Measurements from ENCODE around the gene CD52.

CD52 gene

GRCh38 chr1:26338670-26339069, 20.9 kb downstream of the CD52 start:
- H3K27ac ChIP-seq, result no peak overlapping the region
- no peak overlapping the region for H3K9ac ChIP-seq
- H3K4me2 ChIP-seq, result no peak overlapping the region
- TF ChIP-seq CTCF (conservative IDR thresholded peaks at IDR 0.05; ENCODE audit: low read depth, low read length), result no peak
- no peaks in the 10 kb centered on the region for H3K27me3 ChIP-seq (ENCODE audit: insufficient read depth, low read depth)
- H2AFZ ChIP-seq (ENCODE audit: low read depth), result no peak overlapping the region
- H3K4me3 ChIP-seq (IDR thresholded peaks at IDR 0.05; ENCODE audit: insufficient read depth, low read depth, low read length), result no peak overlapping the region
- no peaks in the 10 kb centered on the region for H3K36me3 ChIP-seq (ENCODE audit: insufficient read depth)
- H3K79me2 ChIP-seq (ENCODE audit: insufficient read depth, low read depth), result no peaks in the 10 kb centered on the region
- H3K4me1 ChIP-seq (ENCODE audit: low read depth, poor library complexity, severe bottlenecking), result peaks cover 20% of the 10 kb centered on the region
- no peaks in the 10 kb centered on the region for H4K20me1 ChIP-seq (ENCODE audit: insufficient read depth)

GRCh38 chr1:26340047-26340481, 22.3 kb downstream of the CD52 start:
- TF ChIP-seq CTCF (conservative IDR thresholded peaks at IDR 0.05; ENCODE audit: low read depth, low read length), result no peak
- Histone ChIP-seq H2AFZ (ENCODE audit: low read depth) (no peak overlapping the region), H3K4me1 (ENCODE audit: low read depth, poor library complexity, severe bottlenecking) (peaks cover 20% of the 10 kb centered on the region), H3K9ac (no peak overlapping the region), H4K20me1 (ENCODE audit: insufficient read depth) (no peaks in the 10 kb centered on the region), H3K79me2 (ENCODE audit: insufficient read depth, low read depth) (no peaks in the 10 kb centered on the region), H3K27me3 (ENCODE audit: insufficient read depth, low read depth) (no peaks in the 10 kb centered on the region), H3K36me3 (ENCODE audit: insufficient read depth) (no peaks in the 10 kb centered on the region), H3K4me2 (no peak overlapping the region), H3K4me3 (IDR thresholded peaks at IDR 0.05; ENCODE audit: insufficient read depth, low read depth, low read length) (no peak overlapping the region), H3K27ac (no peak overlapping the region)

GRCh38 chr1:26344147-26344920, 26.6 kb downstream of the CD52 start:
- no peak overlapping the region for H3K27ac ChIP-seq
- H3K4me2 ChIP-seq, result no peak overlapping the region
- no peaks in the 10 kb centered on the region for H3K36me3 ChIP-seq (ENCODE audit: insufficient read depth)
- no peak overlapping the region for H3K4me3 ChIP-seq (IDR thresholded peaks at IDR 0.05; ENCODE audit: insufficient read depth, low read depth, low read length)
- no peak overlapping the region for H2AFZ ChIP-seq (ENCODE audit: low read depth)
- H4K20me1 ChIP-seq (ENCODE audit: insufficient read depth), result no peaks in the 10 kb centered on the region
- H3K4me1 ChIP-seq (ENCODE audit: low read depth, poor library complexity, severe bottlenecking), result no peaks in the 10 kb centered on the region
- no peaks in the 10 kb centered on the region; the same call in 1 of the 2 replicates for H3K27me3 ChIP-seq (ENCODE audit: insufficient read depth, low read depth)
- H3K9ac ChIP-seq, result no peak overlapping the region
- no peak for TF ChIP-seq CTCF (conservative IDR thresholded peaks at IDR 0.05; ENCODE audit: low read depth, low read length)
- H3K79me2 ChIP-seq (ENCODE audit: insufficient read depth, low read depth), result no peaks in the 10 kb centered on the region

GRCh38 chr1:26345718-26346117, 28.0 kb downstream of the CD52 start:
- Histone ChIP-seq H3K27ac (no peak overlapping the region), H3K9ac (no peak overlapping the region), H3K4me2 (no peak overlapping the region)

More at GRCh38 chr1:26345718-26346117, 28.0 kb downstream of the CD52 start:
- TF ChIP-seq CTCF (conservative IDR thresholded peaks at IDR 0.05; ENCODE audit: low read depth, low read length), result no peak
- no peaks in the 10 kb centered on the region for H3K4me1 ChIP-seq (ENCODE audit: low read depth, poor library complexity, severe bottlenecking)
- no peaks in the 10 kb centered on the region for H4K20me1 ChIP-seq (ENCODE audit: insufficient read depth)
- H2AFZ ChIP-seq (ENCODE audit: low read depth), result no peak overlapping the region
- H3K36me3 ChIP-seq (ENCODE audit: insufficient read depth), result no peaks in the 10 kb centered on the region
- no peak overlapping the region for H3K4me3 ChIP-seq (IDR thresholded peaks at IDR 0.05; ENCODE audit: insufficient read depth, low read depth, low read length)
- no peaks in the 10 kb centered on the region; the same call in 1 of the 2 replicates for H3K27me3 ChIP-seq (ENCODE audit: insufficient read depth, low read depth)
- no peaks in the 10 kb centered on the region for H3K79me2 ChIP-seq (ENCODE audit: insufficient read depth, low read depth)
